ENCODE measurements around the gene P2RY11. TPM values are rescaled to one million over a fixed set of nuclear protein-coding genes. Genes with fewer than 3 reads are reported as not detected.

Gene P2RY11
- total and polyA plus RNA-seq, 2 of the 4 experiments (the other 2 are of a cell fraction), result 0.54 to 4.5 TPM

DNA sequence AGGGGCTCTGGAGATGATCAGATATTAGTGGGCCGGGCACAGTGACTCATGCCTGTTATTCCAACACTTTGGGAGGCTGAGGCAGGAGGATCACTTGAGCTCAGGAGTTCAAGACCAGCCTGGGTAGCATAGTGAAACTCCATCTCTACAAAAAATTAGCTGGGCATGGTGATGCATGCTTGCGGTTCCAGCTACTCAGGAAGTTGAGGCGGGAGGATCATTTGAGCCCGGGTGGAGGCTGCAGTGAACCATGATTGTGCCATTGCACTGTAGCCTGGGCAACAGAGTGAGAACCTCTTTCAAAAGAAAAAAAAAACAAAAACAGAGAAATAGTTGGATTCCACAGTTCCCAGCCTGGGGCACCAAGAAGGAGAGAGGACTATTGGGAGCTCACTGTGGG lies 43.3 kb upstream of the P2RY11 start:
- no CpG with 5 or more reads among the region's 4 CpGs for WGBS, 2 experiments (ENCODE audit: extremely low coverage in 2 of 2, insufficient read length in 1 of 2)
- no peak overlapping the region for H2BK15ac ChIP-seq (ENCODE audit: low read depth, low read length)
- H2AFZ ChIP-seq (replicated peaks; ENCODE audit: low read length, poor library complexity), result no peak overlapping the region

More for the DNA sequence above, 43.3 kb upstream of the P2RY11 start:
- no peak overlapping the region for H4K5ac ChIP-seq (ENCODE audit: low read depth, low read length)
- no peak overlapping the region for H3K14ac ChIP-seq (replicated peaks; ENCODE audit: low read depth, low read length)
- ATAC-seq (ENCODE audit: low read depth) (no peak), DNase-seq (no peak)
- H3K18ac ChIP-seq (ENCODE audit: low read depth, low read length), result no peak overlapping the region
- H3K9me3 ChIP-seq (ENCODE audit: control insufficient read depth, insufficient read depth, low read length), result 0 out of 2 replicates have a peak, but pooled peaks cover 2% of the 10 kb centered on the region
- peaks cover 14% of the 10 kb centered on the region; the same call in 1 of the 2 replicates for H3K27me3 ChIP-seq (ENCODE audit: control insufficient read depth, insufficient read depth, low read length)
- H2BK20ac ChIP-seq (ENCODE audit: low read depth, low read length), result no peak overlapping the region
- H3K23ac ChIP-seq (ENCODE audit: low read depth, low read length), result no peak overlapping the region
- no peak overlapping the region for H2AK9ac ChIP-seq (replicated peaks; ENCODE audit: low read depth, low read length, poor library complexity)
- no peaks in the 10 kb centered on the region for H3K79me1 ChIP-seq (ENCODE audit: low read depth in 1 of 2, low read length in 2 of 2)
- intact Hi-C loops (cut with micrococcal nuclease) (no loop called here), in situ Hi-C loops (cut with MboI; ENCODE audit: low sequenced_read_pairs) (loop anchor here (25.0 kb wide), 1 partner anchor 931 kb away; the partner anchor contains the start of genes OR7G3 and ZNF317), dilution Hi-C loops (cut with HindIII; ENCODE audit: low sequenced_read_pairs, unreplicated experiment) (no loop called here)
- no peak overlapping the region for H3K4me3 ChIP-seq (ENCODE audit: insufficient read depth, low read depth, low read length)
- H3K9me1 ChIP-seq (ENCODE audit: insufficient read depth, low read length), result no peaks in the 10 kb centered on the region
- H3K4me1 ChIP-seq (ENCODE audit: control insufficient read depth, insufficient read depth, low read length), result no peaks in the 10 kb centered on the region
- no peak overlapping the region for H2AK5ac ChIP-seq (ENCODE audit: low read depth, low read length)
- H3K56ac ChIP-seq (ENCODE audit: extremely low read depth, insufficient read depth, low read length), result no peak overlapping the region
- TF ChIP-seq SMC3 (IDR thresholded peaks at IDR 0.05; ENCODE audit: low read depth, low read length), result no peak
- TF ChIP-seq NFE2L2 (IDR thresholded peaks at IDR 0.05; ENCODE audit: low read depth, low read length), result no peak
- TF ChIP-seq, protein P1, sequence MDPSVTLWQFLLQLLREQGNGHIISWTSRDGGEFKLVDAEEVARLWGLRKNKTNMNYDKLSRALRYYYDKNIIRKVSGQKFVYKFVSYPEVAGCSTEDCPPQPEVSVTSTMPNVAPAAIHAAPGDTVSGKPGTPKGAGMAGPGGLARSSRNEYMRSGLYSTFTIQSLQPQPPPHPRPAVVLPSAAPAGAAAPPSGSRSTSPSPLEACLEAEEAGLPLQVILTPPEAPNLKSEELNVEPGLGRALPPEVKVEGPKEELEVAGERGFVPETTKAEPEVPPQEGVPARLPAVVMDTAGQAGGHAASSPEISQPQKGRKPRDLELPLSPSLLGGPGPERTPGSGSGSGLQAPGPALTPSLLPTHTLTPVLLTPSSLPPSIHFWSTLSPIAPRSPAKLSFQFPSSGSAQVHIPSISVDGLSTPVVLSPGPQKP (IDR thresholded peaks at IDR 0.05; ENCODE audit: borderline replicate concordance, low read depth, low read length), result no peak
- TF ChIP-seq FOS (IDR thresholded peaks at IDR 0.05; ENCODE audit: low read depth, low read length), result no peak
- no peak for TF ChIP-seq RFX5 (IDR thresholded peaks at IDR 0.05; ENCODE audit: low read depth, low read length)
- no peak for TF ChIP-seq MXI1 (IDR thresholded peaks at IDR 0.05; ENCODE audit: borderline replicate concordance, low read depth, low read length)
- no peak for TF ChIP-seq CHD1 (IDR thresholded peaks at IDR 0.05; ENCODE audit: low read depth, low read length)
- TF ChIP-seq POLR2A (IDR thresholded peaks at IDR 0.05; ENCODE audit: low read depth, low read length), result no peak
- no peak for TF ChIP-seq CTCF (conservative IDR thresholded peaks at IDR 0.05; ENCODE audit: low read depth, low read length)
- TF ChIP-seq MAFK (IDR thresholded peaks at IDR 0.05; ENCODE audit: low read depth, low read length), result no peak
- no peak for TF ChIP-seq RCOR1 (IDR thresholded peaks at IDR 0.05; ENCODE audit: insufficient replicate concordance, low read length)
- TF ChIP-seq, protein P2, sequence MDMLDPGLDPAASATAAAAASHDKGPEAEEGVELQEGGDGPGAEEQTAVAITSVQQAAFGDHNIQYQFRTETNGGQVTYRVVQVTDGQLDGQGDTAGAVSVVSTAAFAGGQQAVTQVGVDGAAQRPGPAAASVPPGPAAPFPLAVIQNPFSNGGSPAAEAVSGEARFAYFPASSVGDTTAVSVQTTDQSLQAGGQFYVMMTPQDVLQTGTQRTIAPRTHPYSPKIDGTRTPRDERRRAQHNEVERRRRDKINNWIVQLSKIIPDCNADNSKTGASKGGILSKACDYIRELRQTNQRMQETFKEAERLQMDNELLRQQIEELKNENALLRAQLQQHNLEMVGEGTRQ (IDR thresholded peaks at IDR 0.05; ENCODE audit: low read depth, low read length), result no peak
- no peak for TF ChIP-seq RAD21 (IDR thresholded peaks at IDR 0.05; ENCODE audit: low read length)
- no peak for TF ChIP-seq BHLHE40 (IDR thresholded peaks at IDR 0.05; ENCODE audit: low read depth, low read length)
- TF ChIP-seq MAZ (IDR thresholded peaks at IDR 0.05; ENCODE audit: borderline replicate concordance, low read depth, low read length), result no peak
- TF ChIP-seq CEBPB (IDR thresholded peaks at IDR 0.05; ENCODE audit: low read depth, low read length), result no peak
- ChIA-PET POLR2A (ENCODE audit: unreplicated experiment) (no interaction called here), CTCF (no interaction called here)
- no peaks in the 10 kb centered on the region for H4K20me1 ChIP-seq (ENCODE audit: insufficient read depth, low read length)
- H4K91ac ChIP-seq (ENCODE audit: insufficient read depth, low read depth, low read length), result no peak overlapping the region
- BruUV-seq (replicated peaks), result no TSS peak
- H3K9ac ChIP-seq (ENCODE audit: low read depth, low read length), result no peak overlapping the region
- H2BK120ac ChIP-seq (ENCODE audit: low read depth, low read length), result no peak overlapping the region
- H3K27ac ChIP-seq (ENCODE audit: insufficient read depth, low read length), result no peak overlapping the region
- no peak overlapping the region for H3K4ac ChIP-seq (ENCODE audit: low read depth, low read length)
- no peak overlapping the region for H4K8ac ChIP-seq (ENCODE audit: low read depth in 2 of 2, low read length in 2 of 2)
- no peak overlapping the region for H3K4me2 ChIP-seq (ENCODE audit: low read depth, low read length)
- H2BK5ac ChIP-seq (ENCODE audit: low read depth, low read length, poor library complexity, severe bottlenecking), result no peak overlapping the region
- no peaks in the 10 kb centered on the region for H3K36me3 ChIP-seq (ENCODE audit: control insufficient read depth, insufficient read depth, low read length)

Measured in IMR-90 (cell line).